Osteocyte (in vitro differentiated cells): ENCODE results near the gene FOXJ2. TPM values are rescaled to one million over a fixed set of nuclear protein-coding genes. Genes with fewer than 3 reads are reported as not detected.

Source experiments
- DNase-seq: peaks from one replicate; pipeline ENCODE4 v3.0.0; 2021; ENCODE audit warnings: mixed read lengths; ENCODE audit not compliant: unreplicated experiment; ENCODE audit errors: extremely low spot score
- H3K27ac Mint-ChIP-seq: one replicate; pipeline ENCODE4 v1.8.0; 2021; ENCODE audit warnings: mild to moderate bottlenecking, mixed read lengths; ENCODE audit not compliant: unreplicated experiment
- H3K27me3 Mint-ChIP-seq: one replicate; pipeline ENCODE4 v1.8.0; 2021; ENCODE audit warnings: mixed read lengths; ENCODE audit not compliant: unreplicated experiment
- H3K36me3 Mint-ChIP-seq: one replicate; pipeline ENCODE4 v1.8.0; 2021; ENCODE audit warnings: mixed read lengths; ENCODE audit not compliant: unreplicated experiment
- H3K4me1 Mint-ChIP-seq: one replicate; pipeline ENCODE4 v1.8.0; 2021; ENCODE audit warnings: mixed read lengths; ENCODE audit not compliant: unreplicated experiment
- H3K4me3 Mint-ChIP-seq: one replicate; pipeline ENCODE4 v1.8.0; 2021; ENCODE audit warnings: mild to moderate bottlenecking, moderate library complexity, mixed read lengths; ENCODE audit not compliant: unreplicated experiment
- H3K9me3 Mint-ChIP-seq: one replicate; pipeline ENCODE4 v1.8.0; 2021; ENCODE audit warnings: mixed read lengths; ENCODE audit not compliant: unreplicated experiment
- CTCF ChIP-seq: fragments of 200-600 bp; sonication (generic); IDR thresholded peaks from 2 replicates; pipeline ENCODE4 v1.5.0; 2021; ENCODE audit warnings: antibody characterized with exemption, mild to moderate bottlenecking, moderate library complexity
- total RNA-seq: library from RNA; stranded (reverse); gene quantifications from 2 replicates; pipeline ENCODE4 v1.2.1, GENCODE V29; 2021

The FOXJ2 gene
- total RNA-seq, 1 donor from 2014 or later = 20.3 TPM

- Mint-ChIP-seq H3K27me3 (no peaks in the 10 kb centered on the region), H3K36me3 (peaks cover 63% of the 10 kb centered on the region)
- no peak for TF ChIP-seq CTCF
These were observed 16.4 kb downstream of the FOXJ2 start for GRCh38 chr12:8048906-8049305.

GRCh38 chr12:8050600-8051250, 18.2 kb downstream of the FOXJ2 start:
- H3K36me3 Mint-ChIP-seq = peaks cover 70% of the 10 kb centered on the region
- no peak for TF ChIP-seq CTCF
- no peak for DNase-seq
- no peaks in the 10 kb centered on the region for H3K27me3 Mint-ChIP-seq
- peaks cover 3% of the 10 kb centered on the region for H3K4me1 Mint-ChIP-seq
- H3K4me3 Mint-ChIP-seq = no peak overlapping the region
- no peak overlapping the region for H3K27ac Mint-ChIP-seq
- no peaks in the 10 kb centered on the region for H3K9me3 Mint-ChIP-seq

More at GRCh38 chr12:8048906-8049305, 16.4 kb downstream of the FOXJ2 start:
- H3K27ac Mint-ChIP-seq = no peak overlapping the region
- DNase-seq = no peak
- H3K9me3 Mint-ChIP-seq = no peaks in the 10 kb centered on the region
- H3K4me1 Mint-ChIP-seq = peaks cover 3% of the 10 kb centered on the region
- H3K4me3 Mint-ChIP-seq = no peak overlapping the region

- no peaks in the 10 kb centered on the region for H3K4me1 Mint-ChIP-seq
- no peak for TF ChIP-seq CTCF
- H3K36me3 Mint-ChIP-seq = peaks cover 56% of the 10 kb centered on the region
- no peaks in the 10 kb centered on the region for H3K9me3 Mint-ChIP-seq
- no peak for DNase-seq
- H3K27me3 Mint-ChIP-seq = no peaks in the 10 kb centered on the region
- H3K4me3 Mint-ChIP-seq = no peak overlapping the region
- H3K27ac Mint-ChIP-seq = no peak overlapping the region
These were observed 20.2 kb downstream of the FOXJ2 start for GRCh38 chr12:8052679-8053078.

GRCh38 chr12:8054816-8055215, 22.3 kb downstream of the FOXJ2 start:
- no peak overlapping the region for H3K27ac Mint-ChIP-seq
- TF ChIP-seq CTCF = no peak
- no peak overlapping the region for H3K4me3 Mint-ChIP-seq
- peaks cover 35% of the 10 kb centered on the region for H3K36me3 Mint-ChIP-seq
- H3K9me3 Mint-ChIP-seq = no peaks in the 10 kb centered on the region
- no peaks in the 10 kb centered on the region for H3K27me3 Mint-ChIP-seq
- no peaks in the 10 kb centered on the region for H3K4me1 Mint-ChIP-seq
- no peak for DNase-seq

- H3K36me3 Mint-ChIP-seq = peaks cover 25% of the 10 kb centered on the region
- H3K9me3 Mint-ChIP-seq = no peaks in the 10 kb centered on the region
- no peak overlapping the region for H3K27ac Mint-ChIP-seq
- no peaks in the 10 kb centered on the region for H3K27me3 Mint-ChIP-seq
- no peak for TF ChIP-seq CTCF
- H3K4me1 Mint-ChIP-seq = no peaks in the 10 kb centered on the region
- no peak for DNase-seq
- no peak overlapping the region for H3K4me3 Mint-ChIP-seq
These were observed 24.8 kb downstream of the FOXJ2 start for GRCh38 chr12:8057306-8057705.
